NCI-H345 treated with DMSO at 0.1 percent for 48 hours (cell line): ENCODE data around the gene EPHB3.

Experiments
- DNase-seq: peaks from one replicate; lab custom pipeline; 2025; ENCODE audit not compliant: unreplicated experiment; lab: John Stamatoyannopoulos, UW

EPHB3 gene

DNA sequence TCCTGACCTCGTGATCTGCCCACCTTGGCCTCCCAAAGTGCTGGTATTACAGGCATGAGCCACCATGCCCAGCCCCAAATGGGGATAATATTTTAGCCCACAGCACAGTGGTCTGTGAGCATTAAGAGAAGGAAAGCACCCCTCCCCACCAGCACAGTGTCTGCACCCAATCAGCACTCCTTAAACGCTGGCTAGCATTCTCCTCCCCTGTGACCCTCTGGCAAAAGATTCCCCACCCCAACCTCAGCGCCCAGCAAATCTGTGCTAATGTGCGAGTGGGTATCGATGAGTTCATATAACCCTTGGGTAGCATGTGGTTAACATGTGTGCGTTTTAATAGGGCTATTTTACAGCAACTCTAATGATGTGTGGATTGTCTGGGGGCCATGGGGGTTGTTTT, 18.3 kb upstream of the EPHB3 start:
- no peak for DNase-seq

DNA sequence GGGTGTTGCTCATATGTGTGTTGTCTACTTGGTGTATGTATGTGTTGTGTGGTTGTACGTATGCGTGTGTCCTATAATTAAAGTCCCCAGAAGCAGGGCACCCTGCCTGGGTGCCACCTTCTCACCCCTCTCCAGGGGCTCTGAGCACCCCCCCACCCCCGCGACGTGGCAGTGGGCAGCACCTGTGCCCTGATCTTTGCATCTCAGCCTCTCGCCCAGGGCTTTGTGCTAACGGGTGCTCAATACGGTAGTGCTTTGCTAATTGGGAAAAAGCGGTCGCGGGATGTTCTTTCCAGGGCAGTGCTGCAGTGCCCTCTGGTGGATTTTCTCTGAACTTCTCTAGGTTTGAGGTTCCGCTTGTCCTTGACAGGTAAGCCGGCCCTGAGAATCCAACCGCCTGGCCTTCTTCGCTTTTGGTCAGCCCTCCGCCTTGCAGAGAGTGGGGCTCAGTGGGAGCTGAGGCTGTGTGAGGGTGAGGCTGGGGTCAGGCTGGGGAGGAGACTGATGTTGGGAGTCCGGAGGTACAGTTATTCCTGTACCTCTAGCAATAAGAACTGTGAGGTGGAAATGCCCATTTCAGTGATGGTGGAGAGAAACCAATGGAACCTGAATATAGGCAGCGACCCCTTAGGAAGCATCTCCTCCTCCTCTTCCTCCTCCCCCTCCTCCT, 17.6 kb upstream of the EPHB3 start:
- peak; percentile 93 for DNase-seq

DNA sequence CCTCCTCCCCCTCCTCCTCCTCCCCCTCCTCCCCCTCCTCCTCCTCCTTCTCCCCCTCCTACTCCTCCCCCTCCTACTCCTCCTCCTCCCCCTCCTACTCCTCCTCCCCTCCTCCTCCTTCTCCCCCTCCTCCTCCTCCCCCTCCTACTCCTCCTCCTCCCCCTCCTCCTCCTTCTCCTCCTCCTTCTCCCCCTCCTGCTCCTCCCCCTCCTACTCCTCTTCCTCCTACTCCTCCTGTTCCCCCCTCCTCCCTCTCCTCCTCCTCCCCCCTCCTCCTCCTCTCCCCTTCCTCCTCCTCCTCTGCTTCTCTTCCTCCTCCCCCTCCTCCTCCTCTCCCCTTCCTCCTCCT, 17.1 kb upstream of the EPHB3 start:
- DNase-seq, result no peak

DNA sequence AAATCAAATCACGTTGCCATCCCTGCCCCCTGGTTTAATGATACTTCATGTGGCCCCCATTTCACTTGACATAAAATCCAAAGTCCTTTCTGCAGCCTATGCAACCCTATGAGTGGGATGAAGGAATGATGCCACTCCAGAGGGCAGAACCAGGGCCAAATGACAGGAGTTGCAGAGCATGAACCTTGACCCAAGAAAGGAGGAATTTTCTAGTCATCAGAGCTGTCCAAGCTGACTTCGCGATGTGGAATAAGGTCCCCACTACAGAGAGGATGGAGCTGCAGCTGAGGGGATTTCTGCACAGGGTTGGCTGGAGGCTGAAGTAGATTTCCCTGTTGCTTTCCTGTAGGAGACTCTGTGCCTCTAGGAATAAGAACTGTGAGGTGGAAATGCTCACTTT, 15.8 kb upstream of the EPHB3 start:
- no peak for DNase-seq

DNA sequence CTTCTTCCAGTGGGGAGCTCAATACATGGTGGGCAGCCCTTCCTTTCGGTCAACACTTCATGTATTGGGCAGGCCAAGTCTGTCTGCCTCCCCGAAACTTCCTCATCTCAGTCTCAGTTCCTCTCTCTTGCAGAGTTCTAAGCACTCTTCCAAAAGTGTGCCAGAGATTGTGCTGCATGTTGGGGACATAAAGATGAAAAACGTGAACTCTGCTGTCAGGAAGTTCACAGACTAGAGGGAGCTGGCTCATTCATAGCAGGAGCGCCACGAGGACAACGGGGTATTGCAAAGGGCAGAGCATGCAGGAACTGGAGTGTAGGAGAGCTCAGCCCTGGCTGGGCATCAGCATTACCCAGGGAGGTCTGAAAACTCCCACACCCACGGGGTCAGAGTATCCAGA, 15.3 kb upstream of the EPHB3 start:
- no peak for DNase-seq

DNA sequence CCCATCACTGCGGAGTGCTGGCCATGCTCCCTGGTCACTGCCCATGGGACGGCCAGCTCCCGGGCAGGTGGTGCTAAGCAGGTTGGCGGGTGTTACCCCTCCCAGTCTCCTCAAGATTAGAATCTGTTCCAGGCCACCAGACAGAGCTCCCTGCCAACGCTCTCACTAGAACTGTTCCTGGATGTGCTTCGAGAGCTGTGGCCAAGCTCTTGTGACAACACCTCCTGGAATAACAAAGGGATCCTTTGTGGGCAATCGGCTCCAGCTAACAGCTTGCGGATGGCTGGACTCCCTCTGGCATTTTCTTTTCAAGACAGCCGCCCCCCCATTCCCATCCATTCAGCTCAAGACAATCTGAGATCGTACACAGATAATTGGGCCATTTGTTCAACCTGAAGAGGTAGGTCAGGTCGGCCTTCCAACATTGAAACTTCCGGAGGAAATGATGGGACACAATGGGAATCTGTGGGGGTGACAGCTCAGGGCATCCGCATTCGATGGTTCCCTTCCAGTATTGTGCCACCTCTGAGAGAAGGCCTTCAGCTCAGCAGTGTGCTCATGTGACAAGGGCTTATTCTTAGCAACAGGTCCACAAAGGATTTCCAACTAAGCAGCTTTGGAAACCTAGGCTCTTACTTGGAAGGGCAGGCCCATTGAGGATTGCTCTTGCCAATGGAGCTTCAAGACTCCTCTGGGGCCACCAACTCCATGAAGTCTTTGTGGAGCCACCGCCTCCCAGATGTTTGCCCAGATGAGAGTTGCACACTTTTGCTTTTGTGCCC, 11.6 kb upstream of the EPHB3 start:
- no peak for DNase-seq

DNA sequence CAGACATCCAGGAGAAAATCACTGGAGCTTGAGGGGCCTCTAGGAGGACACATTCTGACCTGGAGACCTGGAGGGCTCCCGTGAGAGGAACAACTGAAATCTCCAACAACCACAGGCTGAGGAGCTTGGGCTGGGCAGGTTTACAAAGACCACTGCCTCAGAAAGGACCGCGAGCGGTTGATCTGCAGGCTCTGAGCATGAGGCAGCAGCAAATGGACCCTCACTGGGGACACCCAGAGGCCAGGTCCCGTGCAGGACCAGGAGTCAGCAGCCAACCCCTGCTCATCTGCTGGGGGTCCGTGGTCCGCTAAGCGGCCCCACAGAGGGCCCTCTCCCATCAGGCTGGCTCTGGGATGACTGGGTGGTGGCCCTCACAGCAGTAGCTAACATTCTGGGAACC, 10.5 kb upstream of the EPHB3 start:
- no peak for DNase-seq

DNA sequence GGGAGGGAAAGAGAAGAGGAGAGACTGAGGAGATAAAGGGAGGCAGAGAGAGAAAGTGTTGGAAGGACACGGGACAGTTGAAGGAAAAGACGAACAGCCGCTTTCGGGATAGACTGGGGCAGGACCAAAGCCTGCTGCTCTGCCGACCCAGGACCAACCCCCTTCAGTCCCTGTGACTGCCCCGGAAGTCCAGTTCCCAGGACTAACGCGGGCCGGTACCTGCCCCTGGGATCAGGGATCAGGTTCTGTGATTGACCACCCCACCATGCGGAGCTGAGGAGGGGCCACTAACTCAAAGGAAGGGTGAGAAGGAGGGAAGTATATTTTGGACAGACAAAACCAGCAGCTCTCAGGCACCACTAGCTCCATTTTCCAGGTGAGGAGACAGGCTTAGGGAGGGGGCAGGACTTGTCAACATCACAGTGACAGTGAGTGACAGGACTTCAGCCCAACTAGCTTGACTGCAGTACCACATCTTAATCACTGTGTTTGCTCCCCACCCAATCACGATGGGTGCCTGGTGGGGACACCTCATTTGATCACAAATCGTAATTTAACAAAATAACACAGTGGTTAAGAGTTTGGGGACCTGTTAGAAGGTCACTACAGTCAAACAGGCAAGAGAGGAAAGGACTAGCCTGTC, 9.8 kb upstream of the EPHB3 start:
- DNase-seq, result no peak

DNA sequence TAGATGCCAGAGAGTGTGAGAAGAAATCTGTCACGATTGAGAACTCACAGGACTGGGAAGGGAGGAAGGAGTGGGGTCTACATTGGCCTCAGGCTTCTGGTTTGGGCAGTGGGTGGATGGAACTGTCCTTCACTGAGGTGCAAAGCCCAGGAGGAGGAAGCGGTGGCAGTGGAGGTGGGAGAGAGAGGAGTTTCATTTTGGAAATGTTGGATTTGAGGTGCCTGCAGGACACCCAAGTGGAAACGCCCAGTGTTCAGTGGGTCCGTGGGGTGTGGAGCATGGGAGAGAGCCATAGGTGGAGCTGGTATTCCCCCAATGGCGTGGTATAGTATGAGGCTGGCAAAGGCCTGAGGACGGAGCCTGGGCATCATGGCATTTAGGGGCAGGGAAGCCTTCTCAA, 9.3 kb upstream of the EPHB3 start:
- DNase-seq, result no peak

DNA sequence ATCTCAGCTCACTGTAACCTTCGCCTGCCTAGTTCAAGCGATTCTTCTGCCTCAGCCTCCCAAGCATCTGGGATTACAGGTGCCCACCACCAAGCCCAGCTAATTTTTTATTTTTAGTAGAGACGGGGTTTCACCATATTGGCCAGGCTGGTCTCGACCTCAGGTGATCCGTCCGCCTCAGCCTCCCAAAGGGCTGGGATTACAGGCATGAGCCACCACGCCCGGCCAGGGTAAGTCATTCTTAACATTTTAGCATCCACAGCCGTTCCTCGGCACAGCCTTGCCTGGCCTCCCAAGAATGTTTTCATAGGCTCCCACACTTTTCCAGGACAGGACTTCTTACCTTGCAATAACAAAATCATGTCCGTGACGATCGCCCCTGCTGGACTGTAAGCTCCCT, 8.7 kb upstream of the EPHB3 start:
- no peak for DNase-seq

DNA sequence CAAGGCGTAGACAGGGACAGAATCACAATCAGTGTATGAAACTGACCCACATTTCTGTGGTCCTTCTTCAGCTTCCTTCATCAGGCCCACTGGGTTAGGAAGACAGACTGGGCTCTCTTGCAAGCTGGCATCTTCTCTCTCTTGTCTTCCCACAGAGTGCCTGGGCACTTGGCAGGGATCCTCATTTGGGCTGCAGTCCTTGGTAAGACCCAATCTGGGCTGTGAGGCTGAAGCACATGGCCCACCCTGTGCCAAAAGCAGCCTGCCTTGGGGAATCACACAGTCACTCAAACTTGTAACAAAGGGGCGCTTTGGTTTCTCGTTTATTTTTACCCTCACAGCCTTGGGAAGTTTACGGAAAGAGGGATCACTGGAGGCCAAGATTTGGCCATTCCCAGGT, 8.2 kb upstream of the EPHB3 start:
- DNase-seq, result no peak

DNA sequence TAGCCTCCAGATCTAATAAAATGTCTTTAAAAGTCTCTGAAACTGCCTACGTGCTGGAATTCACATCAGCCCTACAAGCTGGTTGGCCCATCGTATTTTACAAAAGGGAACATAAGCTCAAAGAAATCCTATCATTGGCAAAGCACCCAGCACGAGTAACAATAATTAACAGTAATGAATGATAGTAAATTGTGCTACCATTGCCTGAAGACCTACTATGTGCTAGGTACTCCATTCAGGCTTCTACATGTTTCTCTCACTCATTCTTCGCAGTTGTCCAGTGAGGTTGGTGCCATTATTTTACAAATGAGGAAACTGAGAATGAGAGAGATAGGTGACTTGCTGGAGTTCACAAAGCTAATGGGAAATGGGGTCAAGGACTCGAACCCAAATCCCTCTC, 7.1 kb upstream of the EPHB3 start:
- no peak for DNase-seq

DNA sequence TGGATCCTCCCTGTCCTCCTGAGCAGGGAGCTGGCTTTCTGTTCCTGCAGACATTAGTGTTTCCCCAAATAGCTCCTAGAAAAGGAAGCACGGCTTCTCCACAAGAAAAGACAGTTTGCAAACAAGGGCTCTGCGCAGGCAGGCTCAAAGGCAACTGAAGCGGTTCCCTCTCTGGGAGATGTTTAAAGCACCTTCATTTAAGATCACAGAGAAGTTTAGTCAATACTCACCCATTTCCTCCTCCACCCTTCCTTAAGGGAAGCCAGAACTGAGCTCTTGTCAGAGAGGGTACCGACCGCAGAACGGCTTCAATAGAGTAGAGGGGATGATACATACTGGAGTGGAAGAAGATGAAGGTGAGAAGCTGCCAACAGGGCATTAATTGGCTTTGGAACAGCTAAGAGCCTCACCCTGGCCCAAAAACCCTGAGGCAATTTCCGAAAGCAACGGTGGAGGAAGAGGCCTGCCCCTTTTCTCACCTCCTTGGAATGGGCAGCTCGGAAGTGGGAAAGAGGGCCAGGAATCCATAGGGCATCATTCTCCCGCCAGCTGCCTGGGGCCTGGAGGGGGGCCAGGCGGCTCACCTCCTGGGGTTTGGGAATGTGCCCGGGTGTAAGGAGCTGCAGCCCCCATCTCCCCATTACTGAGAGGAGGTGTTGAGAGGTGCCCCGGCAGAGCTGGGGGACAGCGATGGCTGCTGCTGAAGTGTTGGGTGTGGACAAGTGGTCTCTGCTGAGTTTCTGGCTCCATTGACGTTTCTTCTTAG, 4.8 kb upstream of the EPHB3 start:
- no peak for DNase-seq

DNA sequence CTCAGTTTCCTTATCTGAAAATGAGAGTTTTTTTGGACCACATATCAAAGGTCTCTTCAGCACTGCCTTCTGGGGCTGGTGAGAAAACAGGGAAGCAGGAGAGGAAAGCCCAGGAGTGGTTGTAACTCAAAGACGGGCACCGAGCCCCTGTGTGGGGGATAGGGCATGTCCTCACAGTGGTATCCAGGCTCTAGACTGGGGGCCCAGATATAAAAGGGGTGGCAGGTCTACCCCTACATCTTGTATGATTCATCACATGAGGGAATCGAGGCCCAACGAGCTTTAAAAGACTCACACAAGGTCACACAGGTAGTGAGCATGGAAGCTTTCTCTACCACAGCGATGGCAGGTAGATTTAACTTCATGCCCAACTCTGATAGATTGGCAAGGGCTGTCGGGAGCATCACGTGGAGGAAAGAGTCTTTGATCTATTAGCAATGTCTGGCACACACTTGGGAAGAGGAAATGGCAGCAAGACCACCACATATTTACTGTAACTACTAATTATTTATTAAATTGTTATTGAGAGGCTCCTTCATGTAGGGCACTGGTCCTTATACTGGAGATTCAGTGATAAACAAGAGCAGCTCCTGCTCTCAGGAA, 4.1 kb upstream of the EPHB3 start:
- DNase-seq, result no peak

DNA sequence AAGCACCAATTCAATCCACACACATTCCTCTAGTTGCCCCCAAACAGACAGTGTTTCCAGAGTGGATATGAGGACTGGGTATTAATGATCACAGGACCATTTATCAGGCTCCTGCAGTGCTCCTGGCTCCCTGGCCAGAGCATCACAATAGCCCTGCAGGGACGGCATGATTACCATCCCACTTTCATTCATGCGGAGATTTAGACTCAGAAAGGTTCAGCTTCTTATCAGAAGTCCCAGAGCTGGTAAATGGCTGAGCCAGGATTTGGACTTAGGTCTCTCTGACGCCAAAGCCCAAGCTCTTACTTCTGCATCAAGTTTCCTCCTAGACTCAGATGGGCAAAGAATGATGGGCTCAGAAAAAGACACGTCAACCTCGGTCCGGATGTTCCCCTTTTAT, 2.9 kb upstream of the EPHB3 start:
- DNase-seq, result no peak

DNA sequence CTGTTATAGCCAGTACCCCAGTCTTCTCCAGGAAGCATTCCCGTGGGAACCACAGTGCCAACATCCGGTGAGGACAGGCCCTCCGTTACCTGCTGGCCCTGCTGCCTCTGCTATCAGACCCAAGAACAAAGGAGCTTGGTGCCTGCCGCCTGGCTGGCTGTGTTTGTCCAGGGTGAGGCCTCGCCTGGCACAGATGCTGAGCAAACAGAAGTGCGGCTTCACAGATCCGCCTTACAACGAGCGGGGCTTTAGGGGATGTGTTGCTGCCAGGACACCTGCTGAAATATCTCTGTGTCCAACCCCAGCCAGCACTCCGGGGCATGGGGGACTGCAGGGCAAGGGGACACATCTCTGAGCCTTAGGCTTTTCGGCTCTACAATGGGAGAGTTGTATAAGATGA, 2.2 kb upstream of the EPHB3 start:
- DNase-seq, result peak; percentile 83

DNA sequence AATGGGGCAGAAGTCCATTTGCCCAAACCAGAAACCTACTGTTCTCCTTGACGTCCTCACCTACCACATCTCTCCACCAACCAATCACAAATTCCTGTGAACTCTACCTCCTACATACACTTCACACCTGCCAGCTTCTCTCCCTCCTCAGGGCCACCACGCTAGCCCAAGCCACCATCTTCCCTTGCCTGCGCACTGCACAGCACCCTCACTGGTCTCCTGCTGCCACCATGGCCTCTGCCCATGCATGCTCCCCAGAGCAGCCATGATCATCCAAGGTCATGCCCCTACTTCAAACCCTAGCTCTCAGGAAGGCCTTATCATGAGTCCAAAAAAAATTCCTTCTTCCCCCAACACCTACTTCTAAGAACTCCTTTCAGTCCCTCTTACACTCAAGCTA, 1.1 kb upstream of the EPHB3 start:
- no peak for DNase-seq

DNA sequence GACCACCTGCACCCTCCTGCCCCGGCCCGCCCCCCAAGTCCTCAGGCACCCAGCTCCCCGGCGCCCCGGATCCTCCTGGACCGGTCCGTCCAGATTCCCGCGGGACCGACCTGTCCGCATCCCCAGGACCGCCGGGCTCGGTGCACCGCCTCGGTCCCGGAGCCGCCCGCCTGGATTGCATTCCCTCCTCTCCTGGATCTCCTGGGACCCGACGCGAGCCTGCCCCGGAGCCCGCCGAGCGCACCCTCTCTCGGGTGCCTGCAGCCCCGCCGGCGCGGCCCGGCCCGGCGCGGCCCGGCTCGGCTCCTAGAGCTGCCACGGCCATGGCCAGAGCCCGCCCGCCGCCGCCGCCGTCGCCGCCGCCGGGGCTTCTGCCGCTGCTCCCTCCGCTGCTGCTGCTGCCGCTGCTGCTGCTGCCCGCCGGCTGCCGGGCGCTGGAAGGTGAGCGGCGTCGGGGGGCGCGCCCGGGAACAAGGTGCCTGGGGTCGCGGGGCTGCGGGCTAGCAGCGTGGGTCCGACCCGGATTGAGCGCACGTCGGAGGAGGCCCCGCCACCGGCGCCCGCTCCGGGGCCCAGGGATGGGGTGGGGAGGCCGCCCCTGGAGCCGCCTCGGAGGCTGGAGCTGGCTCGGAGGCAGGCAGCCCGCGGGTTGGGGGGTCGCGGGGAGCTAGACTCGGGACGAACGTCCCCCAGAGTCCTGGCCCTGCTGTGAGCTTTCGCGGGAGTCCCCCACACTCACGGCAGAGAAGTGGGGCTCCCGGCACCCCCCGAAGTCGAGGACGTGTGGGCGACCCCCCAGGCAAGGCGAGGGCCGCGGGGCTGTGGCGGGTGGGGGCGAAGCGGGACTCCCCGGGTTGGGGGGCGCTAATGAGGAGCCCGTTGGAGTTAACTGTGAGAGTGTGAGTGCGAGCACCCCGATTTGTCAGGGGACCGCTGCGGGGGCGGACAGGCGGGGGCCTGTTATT, 610 bp downstream of the EPHB3 start:
- no peak for DNase-seq

DNA sequence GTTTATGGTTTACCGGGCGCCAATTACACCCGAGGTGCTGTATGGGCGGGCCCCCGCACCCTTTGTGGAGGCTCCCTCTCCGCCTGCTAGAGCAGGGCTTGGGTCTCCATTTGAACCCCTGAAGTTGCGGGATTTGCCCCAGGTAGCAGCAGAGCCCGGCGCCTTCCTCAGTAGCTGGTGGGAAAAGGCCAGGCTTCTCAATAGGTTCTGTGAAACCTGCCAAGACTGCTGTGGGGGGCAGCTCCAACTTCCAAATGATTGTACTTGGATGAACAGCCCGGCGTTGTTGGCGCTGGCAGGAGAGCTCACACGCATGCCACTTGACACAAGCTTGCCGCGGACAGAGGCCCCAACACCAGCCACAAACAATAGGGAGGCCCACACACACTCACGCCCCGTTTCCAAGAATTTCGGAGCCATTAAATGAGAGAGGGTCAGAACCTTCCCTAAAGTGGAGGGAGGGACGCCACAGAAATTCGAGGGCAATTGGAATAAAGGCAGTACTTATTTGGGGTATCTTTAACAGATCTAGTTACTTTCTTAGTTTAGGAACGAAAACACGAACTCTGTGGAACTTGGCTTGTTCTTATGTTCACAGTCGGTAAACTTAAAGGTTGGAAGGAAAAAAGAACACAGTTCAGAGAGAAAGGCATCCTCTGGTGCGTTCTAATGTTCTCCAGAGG, 1.4 kb downstream of the EPHB3 start:
- DNase-seq, result no peak

DNA sequence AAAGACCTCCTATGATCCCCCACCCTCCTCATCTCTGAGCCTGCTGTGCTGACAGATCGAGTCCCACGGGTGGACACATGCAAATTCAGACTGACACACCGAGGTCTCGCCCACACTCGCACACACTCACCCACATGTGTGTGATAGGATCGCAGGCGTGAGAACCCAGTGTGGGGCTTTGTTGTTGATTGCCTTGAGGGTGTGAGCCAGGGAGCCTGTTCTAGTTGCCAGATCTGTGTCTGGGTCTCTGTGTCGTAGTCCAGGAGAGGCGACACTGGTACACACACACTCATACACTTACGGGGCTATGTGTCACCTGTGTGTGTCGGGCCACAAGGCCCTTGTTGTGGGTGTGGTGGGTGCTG, 2.0 kb downstream of the EPHB3 start:
- no peak for DNase-seq
